LNCAP (cell line): Measurements from ENCODE around the gene KCNAB2.

Experiments used
- CTCF ChIP-seq: fragments of 450-650 bp; IDR thresholded peaks from 2 replicates; pipeline ENCODE4 v1.5.1; 2017; ENCODE audit warnings: mild to moderate bottlenecking

The KCNAB2 gene

GRCh38 chr1:6087958-6088357 is 42.3 kb downstream of the KCNAB2 start:
- no peak for TF ChIP-seq CTCF

GRCh38 chr1:6088956-6089355 is 43.3 kb downstream of the KCNAB2 start:
- no peak for TF ChIP-seq CTCF

GRCh38 chr1:6090288-6090687 is 44.6 kb downstream of the KCNAB2 start:
- TF ChIP-seq CTCF, result no peak

GRCh38 chr1:6090996-6091822 is 45.5 kb downstream of the KCNAB2 start:
- no peak for TF ChIP-seq CTCF

- no peak for TF ChIP-seq CTCF
Observed at GRCh38 chr1:6091823-6092109, 46.1 kb downstream of the KCNAB2 start.

GRCh38 chr1:6092211-6092610 is 46.5 kb downstream of the KCNAB2 start:
- TF ChIP-seq CTCF, result no peak

- no peak for TF ChIP-seq CTCF
Observed at GRCh38 chr1:6093071-6093470, 47.4 kb downstream of the KCNAB2 start.

GRCh38 chr1:6093611-6094010 is 47.9 kb downstream of the KCNAB2 start:
- no peak for TF ChIP-seq CTCF
